ENCODE data around the gene MRPL41. TPM values are rescaled to one million over a fixed set of nuclear protein-coding genes. Genes with fewer than 3 reads are reported as not detected.

Gene MRPL41
- total and polyA plus RNA-seq, 2 of the 13 experiments (the other 11 are each of a cell fraction or from before 2014, with no cell fraction given), result 20.9 to 54.0 TPM

DNA sequence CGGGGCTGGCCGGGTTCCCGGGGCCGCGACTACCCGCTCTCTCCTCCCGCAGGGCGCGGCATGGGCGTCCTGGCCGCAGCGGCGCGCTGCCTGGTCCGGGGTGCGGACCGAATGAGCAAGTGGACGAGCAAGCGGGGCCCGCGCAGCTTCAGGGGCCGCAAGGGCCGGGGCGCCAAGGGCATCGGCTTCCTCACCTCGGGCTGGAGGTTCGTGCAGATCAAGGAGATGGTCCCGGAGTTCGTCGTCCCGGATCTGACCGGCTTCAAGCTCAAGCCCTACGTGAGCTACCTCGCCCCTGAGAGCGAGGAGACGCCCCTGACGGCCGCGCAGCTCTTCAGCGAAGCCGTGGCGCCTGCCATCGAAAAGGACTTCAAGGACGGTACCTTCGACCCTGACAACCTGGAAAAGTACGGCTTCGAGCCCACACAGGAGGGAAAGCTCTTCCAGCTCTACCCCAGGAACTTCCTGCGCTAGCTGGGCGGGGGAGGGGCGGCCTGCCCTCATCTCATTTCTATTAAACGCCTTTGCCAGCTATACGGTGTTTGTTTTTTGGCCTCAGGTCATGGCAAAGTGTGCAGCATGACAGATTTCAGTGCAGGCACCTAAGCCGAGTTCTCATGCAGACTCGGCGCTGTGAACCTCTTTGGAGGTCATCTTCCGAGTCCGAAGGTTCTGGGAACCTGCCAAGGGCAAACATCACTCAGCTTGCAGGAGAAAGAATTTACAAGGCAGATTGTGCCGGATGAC lies 516 bp downstream of the MRPL41 start (continued):
- no peak for TF ChIP-seq CEBPZ (IDR thresholded peaks at IDR 0.05; ENCODE audit: low read length)
- 0 out of 2 replicates have a peak, but pooled peaks have one; percentile 41 for TF ChIP-seq RELA (CRISPR knock-in tag; IDR thresholded peaks at IDR 0.05)
- no peak for TF ChIP-seq NFKBIZ (CRISPR knock-in tag; IDR thresholded peaks at IDR 0.05)
- TF ChIP-seq ZNF710 (CRISPR knock-in tag; IDR thresholded peaks at IDR 0.05; ENCODE audit: borderline replicate concordance), result no peak
- TF ChIP-seq ATF7-NPFF (CRISPR knock-in tag; IDR thresholded peaks at IDR 0.05; ENCODE audit: low read depth), result no peak
- TF ChIP-seq ZNF780A (CRISPR knock-in tag; IDR thresholded peaks at IDR 0.05), result no peak
- TF ChIP-seq ZNF75D (CRISPR knock-in tag; IDR thresholded peaks at IDR 0.05; ENCODE audit: borderline replicate concordance), result no peak
- no peak for TF ChIP-seq HOXD1 (CRISPR knock-in tag; IDR thresholded peaks at IDR 0.05)
- TF ChIP-seq ZBTB7A (CRISPR knock-in tag; IDR thresholded peaks at IDR 0.05), result no peak
- no peak for TF ChIP-seq ZNF552 (CRISPR knock-in tag; IDR thresholded peaks at IDR 0.05; ENCODE audit: borderline replicate concordance)
- TF ChIP-seq ZNF777 (CRISPR knock-in tag; IDR thresholded peaks at IDR 0.05), result no peak
- TF ChIP-seq WIZ (CRISPR knock-in tag; IDR thresholded peaks at IDR 0.05), result no peak
- TF ChIP-seq ZNF432 (CRISPR knock-in tag; IDR thresholded peaks at IDR 0.05; ENCODE audit: borderline replicate concordance), result no peak
- TF ChIP-seq ETV5 (CRISPR knock-in tag; IDR thresholded peaks at IDR 0.05; ENCODE audit: borderline replicate concordance), result no peak
- TF ChIP-seq PCBP1 (IDR thresholded peaks at IDR 0.05; ENCODE audit: borderline replicate concordance, low read depth, low read length), result no peak
- 0 out of 2 replicates have a peak, but pooled peaks have one; percentile 67 for TF ChIP-seq NFIB (CRISPR knock-in tag; IDR thresholded peaks at IDR 0.05; ENCODE audit: borderline replicate concordance)
- TF ChIP-seq ZNF850 (CRISPR knock-in tag; conservative IDR thresholded peaks at IDR 0.05), result no peak
- TF ChIP-seq REST (IDR thresholded peaks at IDR 0.05; ENCODE audit: borderline replicate concordance in 1 of 2, low read depth in 1 of 2, low read length in 2 of 2), result no peak
- no peak for TF ChIP-seq ZNF326 (CRISPR knock-in tag; IDR thresholded peaks at IDR 0.05; ENCODE audit: borderline replicate concordance)

Measured in HepG2 (cell line).